AG10803 (cell line): ENCODE data around the gene FAM217A.

Experiments used
- DNase-seq: peaks from one replicate; pipeline ENCODE4 v3.0.0; 2010; ENCODE audit warnings: low read depth
- H3K4me3 ChIP-seq: 2 replicates; pipeline ENCODE4 v1.5.1; 2011; ENCODE audit warnings: mild to moderate bottlenecking, low read length, control low read depth
- CTCF ChIP-seq: conservative IDR thresholded peaks from 2 replicates; pipeline ENCODE4 v1.5.1; 2011; ENCODE audit warnings: mild to moderate bottlenecking, low read length, control low read depth, inconsistent platforms

FAM217A gene

GRCh38 chr6:4039348-4039747, 39.6 kb downstream of the FAM217A start:
- no peak for DNase-seq
- H3K4me3 ChIP-seq = no peak overlapping the region
- no peak for TF ChIP-seq CTCF

- no peak for TF ChIP-seq CTCF
- DNase-seq = no peak
- H3K4me3 ChIP-seq = no peak overlapping the region
These were observed 42.4 kb downstream of the FAM217A start for GRCh38 chr6:4036581-4036980.

GRCh38 chr6:4032475-4032874, 46.5 kb downstream of the FAM217A start:
- DNase-seq = no peak
- no peak for TF ChIP-seq CTCF
- H3K4me3 ChIP-seq = no peak overlapping the region

- no peak for DNase-seq
- H3K4me3 ChIP-seq = no peak overlapping the region
- no peak for TF ChIP-seq CTCF
These were observed 47.5 kb downstream of the FAM217A start for GRCh38 chr6:4031442-4031841.

- DNase-seq = no peak
- no peak overlapping the region for H3K4me3 ChIP-seq
- no peak for TF ChIP-seq CTCF
These were observed 48.3 kb downstream of the FAM217A start for GRCh38 chr6:4030669-4031068.

- DNase-seq = no peak
- TF ChIP-seq CTCF = no peak
- H3K4me3 ChIP-seq = no peak overlapping the region
These were observed 49.2 kb downstream of the FAM217A start for GRCh38 chr6:4029687-4030086.

GRCh38 chr6:4028051-4028450, 50.9 kb downstream of the FAM217A start:
- no peak for DNase-seq
- TF ChIP-seq CTCF = no peak
- H3K4me3 ChIP-seq = no peak overlapping the region
